Astrocyte (in vitro differentiated cells and primary cell): ENCODE data around the gene PTPRT. TPM values are rescaled to one million over a fixed set of nuclear protein-coding genes. Genes with fewer than 3 reads are reported as not detected.

Experiments used
- DNase-seq: peaks from one replicate; pipeline ENCODE4 v3.0.0-alpha.2; 2010; ENCODE audit warnings: low read depth
- FAIRE-seq: peaks from 2 replicates; lab custom pipeline; 2011; peaks lifted over from hg19 to GRCh38; lab: Jason Lieb, UNC
- H2AFZ ChIP-seq: 2 replicates; pipeline ENCODE4 v1.6.0; 2012; ENCODE audit warnings: low read depth, low read length, inconsistent platforms
- H3K27ac ChIP-seq: 2 replicates; pipeline ENCODE4 v1.5.1; 2011; ENCODE audit warnings: low read depth, low read length, inconsistent platforms
- H3K27me3 ChIP-seq: 2 replicates; pipeline ENCODE4 v1.6.0; 2011; ENCODE audit warnings: low read length, inconsistent platforms; ENCODE audit not compliant: insufficient read depth
- H3K36me3 ChIP-seq: 2 replicates; pipeline ENCODE4 v1.5.1; 2011; ENCODE audit warnings: low read length, inconsistent platforms; ENCODE audit not compliant: insufficient read depth
- H3K4me1 ChIP-seq: 2 replicates; pipeline ENCODE4 v1.5.1; 2011; ENCODE audit warnings: low read length, inconsistent platforms; ENCODE audit not compliant: insufficient read depth
- H3K4me2 ChIP-seq: 2 replicates; pipeline ENCODE4 v1.6.0; 2012; ENCODE audit warnings: low read length, inconsistent platforms
- H3K4me3 ChIP-seq: 2 replicates; pipeline ENCODE4 v1.5.1; 2011; ENCODE audit warnings: low read depth, mild to moderate bottlenecking, low read length, inconsistent platforms; ENCODE audit not compliant: insufficient read depth
- H3K79me2 ChIP-seq: 2 replicates; pipeline ENCODE4 v1.6.0; 2012; ENCODE audit warnings: mild to moderate bottlenecking, low read length, inconsistent platforms; ENCODE audit not compliant: insufficient read depth
- H3K9ac ChIP-seq: 2 replicates; pipeline ENCODE4 v1.6.0; 2012; ENCODE audit warnings: mild to moderate bottlenecking, low read length, inconsistent platforms
- H3K9me3 ChIP-seq: 2 replicates; pipeline ENCODE4 v1.5.1; 2012; ENCODE audit warnings: low read depth, mild to moderate bottlenecking, low read length, inconsistent platforms; ENCODE audit not compliant: insufficient read depth
- H4K20me1 ChIP-seq: 2 replicates; pipeline ENCODE4 v1.6.0; 2012; ENCODE audit warnings: low read length, inconsistent platforms; ENCODE audit not compliant: insufficient read depth
- H3K27ac Mint-ChIP-seq: one replicate; pipeline ENCODE4 v1.8.0; 2021; ENCODE audit warnings: mild to moderate bottlenecking, mixed read lengths; ENCODE audit not compliant: unreplicated experiment
- H3K27me3 Mint-ChIP-seq: one replicate; pipeline ENCODE4 v1.8.0; 2021; ENCODE audit warnings: low read depth, mixed read lengths; ENCODE audit not compliant: unreplicated experiment
- H3K36me3 Mint-ChIP-seq: one replicate; pipeline ENCODE4 v1.8.0; 2021; ENCODE audit warnings: low read depth, mixed read lengths; ENCODE audit not compliant: unreplicated experiment
- H3K4me1 Mint-ChIP-seq: one replicate; pipeline ENCODE4 v1.8.0; 2021; ENCODE audit warnings: low read depth, mixed read lengths; ENCODE audit not compliant: unreplicated experiment
- H3K4me3 Mint-ChIP-seq: one replicate; pipeline ENCODE4 v1.8.0; 2021; ENCODE audit warnings: mild to moderate bottlenecking, moderate library complexity, mixed read lengths; ENCODE audit not compliant: unreplicated experiment
- H3K9me3 Mint-ChIP-seq: one replicate; pipeline ENCODE4 v1.8.0; 2021; ENCODE audit warnings: mild to moderate bottlenecking, mixed read lengths; ENCODE audit not compliant: unreplicated experiment
- CTCF ChIP-seq: IDR thresholded peaks from 2 replicates; pipeline ENCODE4 v1.5.1; 2011; ENCODE audit warnings: low read depth, mild to moderate bottlenecking, inconsistent platforms, low read length, moderate library complexity; ENCODE audit not compliant: insufficient read depth
- EZH2 ChIP-seq: IDR thresholded peaks from 2 replicates; pipeline ENCODE4 v1.6.1; 2012; ENCODE audit warnings: mild to moderate bottlenecking, low read length, inconsistent platforms; ENCODE audit not compliant: insufficient read depth
- total RNA-seq: library from RNA; stranded (reverse); gene quantifications from 2 replicates; pipeline ENCODE4 v1.2.1, GENCODE V29; 2021

The PTPRT gene
- total RNA-seq, 1 donor from 2014 or later: 0.25 TPM

- Mint-ChIP-seq H3K4me1 (no peaks in the 10 kb centered on the region), H3K9me3 (peaks cover 9% of the 10 kb centered on the region), H3K4me3 (no peak overlapping the region), H3K27me3 (no peaks in the 10 kb centered on the region), H3K27ac (no peak overlapping the region), H3K36me3 (no peaks in the 10 kb centered on the region)
- no peaks in the 10 kb centered on the region for H4K20me1 ChIP-seq
- H3K36me3 ChIP-seq: no peaks in the 10 kb centered on the region
- H3K9ac ChIP-seq: no peak overlapping the region
- H2AFZ ChIP-seq: no peak overlapping the region
- H3K4me1 ChIP-seq: no peaks in the 10 kb centered on the region
- H3K9me3 ChIP-seq: peaks cover 4% of the 10 kb centered on the region
- no peaks in the 10 kb centered on the region for H3K79me2 ChIP-seq
- no peak overlapping the region for H3K4me2 ChIP-seq
- no peaks in the 10 kb centered on the region for H3K27me3 ChIP-seq
- H3K27ac ChIP-seq: no peak overlapping the region
- no peak for TF ChIP-seq EZH2
- FAIRE-seq (no peak), DNase-seq (no peak)
- no peak overlapping the region for H3K4me3 ChIP-seq
Observed at GRCh38 chr20:42611423-42611822, 578.3 kb downstream of the PTPRT start.

- H3K27me3 Mint-ChIP-seq: no peaks in the 10 kb centered on the region
- DNase-seq (no peak), FAIRE-seq (no peak)
- no peak overlapping the region for H3K27ac ChIP-seq
- H3K4me1 ChIP-seq: no peaks in the 10 kb centered on the region
- H3K4me3 ChIP-seq: no peak overlapping the region
- no peak overlapping the region for H3K27ac Mint-ChIP-seq
- H3K9ac ChIP-seq: no peak overlapping the region
- H3K9me3 Mint-ChIP-seq: peaks cover 9% of the 10 kb centered on the region
- H3K4me1 Mint-ChIP-seq: no peaks in the 10 kb centered on the region
- H3K36me3 ChIP-seq: no peaks in the 10 kb centered on the region
- no peaks in the 10 kb centered on the region for H3K27me3 ChIP-seq
- no peak overlapping the region for H3K4me3 Mint-ChIP-seq
- H3K4me2 ChIP-seq: no peak overlapping the region
- no peaks in the 10 kb centered on the region for H4K20me1 ChIP-seq
- H3K36me3 Mint-ChIP-seq: no peaks in the 10 kb centered on the region
- no peak overlapping the region for H2AFZ ChIP-seq
- no peaks in the 10 kb centered on the region for H3K79me2 ChIP-seq
- peaks cover 4% of the 10 kb centered on the region for H3K9me3 ChIP-seq
- TF ChIP-seq CTCF (no peak), EZH2 (no peak)
Observed at GRCh38 chr20:42610070-42610469, 579.6 kb downstream of the PTPRT start.

- no peak overlapping the region for H3K4me2 ChIP-seq
- H3K79me2 ChIP-seq: no peaks in the 10 kb centered on the region
- H3K9me3 ChIP-seq: peaks cover 4% of the 10 kb centered on the region
- no peaks in the 10 kb centered on the region for H3K36me3 Mint-ChIP-seq
- no peaks in the 10 kb centered on the region for H3K27me3 Mint-ChIP-seq
- H3K4me3 ChIP-seq: no peak overlapping the region
- no peak overlapping the region for H3K27ac Mint-ChIP-seq
- H3K4me3 Mint-ChIP-seq: no peak overlapping the region
- H3K27me3 ChIP-seq: no peaks in the 10 kb centered on the region
- H3K4me1 ChIP-seq: no peaks in the 10 kb centered on the region
- H3K36me3 ChIP-seq: no peaks in the 10 kb centered on the region
- H3K9me3 Mint-ChIP-seq: peaks cover 9% of the 10 kb centered on the region
- FAIRE-seq (no peak), DNase-seq (no peak)
- H3K27ac ChIP-seq: no peak overlapping the region
- TF ChIP-seq EZH2 (no peak), CTCF (no peak)
- no peaks in the 10 kb centered on the region for H3K4me1 Mint-ChIP-seq
- H4K20me1 ChIP-seq: no peaks in the 10 kb centered on the region
- no peak overlapping the region for H2AFZ ChIP-seq
- H3K9ac ChIP-seq: no peak overlapping the region
Observed at GRCh38 chr20:42609618-42610017, 580.1 kb downstream of the PTPRT start.
